ENCODE data around the gene CTNNBIP1.

- TF ChIP-seq CEBPB (IDR thresholded peaks at IDR 0.05) = no peak
- TF ChIP-seq RAD21 (IDR thresholded peaks at IDR 0.05; ENCODE audit: low read depth) = no peak
- TF ChIP-seq TAF1 (IDR thresholded peaks at IDR 0.05; ENCODE audit: low read depth) = no peak
- no peak for TF ChIP-seq TEAD4 (IDR thresholded peaks at IDR 0.05)
Observed at GRCh38 chr1:9869831-9870251, 40.2 kb downstream of the CTNNBIP1 start.
